Measurements from ENCODE around the gene SCNN1A. TPM values are rescaled to one million over a fixed set of nuclear protein-coding genes. Genes with fewer than 3 reads are reported as not detected.

The SCNN1A gene
- total RNA-seq, 1 experiment from 2014 or later, result 118 TPM

DNA sequence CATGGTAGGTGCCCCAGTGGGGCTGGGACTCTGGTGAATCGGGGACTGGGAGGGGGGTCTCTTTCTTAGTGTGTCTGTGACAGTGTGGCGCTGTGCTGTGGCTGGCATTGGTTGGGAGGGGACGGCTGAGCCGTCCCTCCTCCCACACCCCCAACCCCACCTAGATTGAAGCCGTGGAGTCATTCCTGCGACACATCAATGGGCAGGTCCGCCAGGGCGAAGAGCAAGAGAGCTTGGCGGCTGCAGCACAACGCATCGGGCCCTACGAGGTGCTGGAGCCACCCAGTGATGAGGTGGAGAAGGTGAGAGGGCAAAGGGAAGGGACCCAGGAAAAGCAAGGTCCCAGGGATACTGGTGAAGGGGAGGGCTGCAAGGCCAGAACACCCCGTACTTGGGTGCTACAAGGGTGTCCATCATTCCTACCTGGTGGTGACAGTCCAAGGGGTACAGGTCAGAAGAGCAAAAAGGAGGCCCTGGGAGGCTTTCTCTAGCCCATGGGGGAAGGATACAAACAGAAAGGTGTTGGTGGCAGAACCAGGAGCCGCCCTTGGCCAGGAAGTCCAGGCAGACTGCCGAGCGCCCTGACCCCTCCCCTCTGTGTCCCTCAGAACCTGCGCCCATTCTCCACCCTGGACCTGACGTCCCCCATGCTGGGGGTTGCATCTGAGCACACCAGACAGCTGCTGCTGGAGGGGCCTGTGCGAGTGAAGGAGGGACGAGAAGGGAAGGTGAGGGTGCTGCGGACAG, 57.5 kb downstream of the SCNN1A start:
- no peak for TF ChIP-seq ELF1 (IDR thresholded peaks at IDR 0.05; ENCODE audit: borderline replicate concordance, low read depth)
- TF ChIP-seq, protein P1, sequence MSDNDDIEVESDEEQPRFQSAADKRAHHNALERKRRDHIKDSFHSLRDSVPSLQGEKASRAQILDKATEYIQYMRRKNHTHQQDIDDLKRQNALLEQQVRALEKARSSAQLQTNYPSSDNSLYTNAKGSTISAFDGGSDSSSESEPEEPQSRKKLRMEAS (IDR thresholded peaks at IDR 0.05), result no peak
- TF ChIP-seq EGR1 (IDR thresholded peaks at IDR 0.05; ENCODE audit: low read depth), result no peak
- ATAC-seq, result no peak
- CTCF ChIA-PET, result no interaction called here

DNA sequence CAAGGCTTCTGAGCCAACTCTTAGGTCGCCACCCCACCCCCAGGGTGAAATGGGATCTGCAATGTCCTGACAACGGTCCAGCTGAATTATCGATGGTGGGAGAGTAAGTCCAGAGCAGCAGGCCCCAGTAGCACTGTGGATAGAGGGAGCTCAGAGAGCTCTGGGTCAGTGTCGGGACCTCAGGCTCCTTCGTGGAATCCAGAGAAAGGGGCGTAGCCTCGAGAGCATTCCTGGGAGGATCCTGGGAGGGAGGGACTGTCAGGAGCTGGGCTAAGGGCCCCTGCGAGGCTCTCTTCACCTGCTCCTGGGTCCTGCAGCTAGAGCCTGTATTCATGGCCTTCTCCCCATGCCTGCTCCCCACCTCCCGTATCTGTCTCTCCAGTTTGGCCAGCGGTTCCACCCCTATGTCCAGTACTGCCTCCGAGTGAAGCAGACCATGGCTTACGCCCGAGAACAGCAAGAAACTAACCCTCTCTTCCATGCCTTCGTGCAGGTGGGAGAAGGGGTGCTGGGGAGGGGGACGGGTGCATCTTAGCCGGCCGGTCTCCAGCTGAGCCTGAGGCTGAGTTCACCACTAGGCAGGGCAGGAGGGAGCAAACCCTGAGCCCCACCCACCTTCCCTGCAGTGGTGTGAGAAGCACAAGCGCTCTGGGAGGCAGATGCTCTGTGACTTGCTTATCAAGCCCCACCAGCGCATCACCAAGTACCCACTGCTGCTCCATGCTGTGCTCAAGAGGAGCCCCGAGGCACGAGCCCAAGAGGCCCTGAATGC, 58.3 kb downstream of the SCNN1A start:
- no peaks in the 10 kb centered on the region for H3K27me3 ChIP-seq (ENCODE audit: insufficient read depth, low read length)
- BruUV-seq (replicated peaks), result no TSS peak
- no peak for DNase-seq (ENCODE audit: low read depth, low spot score)
- H3K9ac ChIP-seq (ENCODE audit: low read length), result no peak overlapping the region
- no peaks in the 10 kb centered on the region for H3K79me2 ChIP-seq (ENCODE audit: insufficient read depth, low read length)
- POLR2A ChIA-PET, result no interaction called here
- no peak overlapping the region for H3K27ac ChIP-seq (ENCODE audit: low read depth, low read length)
- TF ChIP-seq ELF1 (IDR thresholded peaks at IDR 0.05; ENCODE audit: borderline replicate concordance, low read depth) (no peak), RAD21 (IDR thresholded peaks at IDR 0.05; ENCODE audit: low read depth) (no peak)
- CTCF ChIA-PET, result no interaction called here
- peaks cover 0 to 14% of the 10 kb centered on the region in 2 experiments; a peak in 2 of 4 replicates for H3K36me3 ChIP-seq (ENCODE audit: control insufficient read depth in 1 of 2, insufficient read depth in 2 of 2, low read length in 2 of 2)
- intact Hi-C loops (cut with micrococcal nuclease), result no loop called here
- H3K4me1 ChIP-seq (ENCODE audit: control insufficient read depth in 1 of 2, insufficient read depth in 2 of 2, low read length in 2 of 2), result peaks cover 16 to 17% of the 10 kb centered on the region in 2 experiments
- RAD21 ChIA-PET (ENCODE audit: low non-redundant PET in 1 of 2, low total read pairs in 2 of 2, uncharacterized antibody in 2 of 2, unreplicated experiment in 2 of 2), result no interaction called here
- no peaks in the 10 kb centered on the region for H4K20me1 ChIP-seq (ENCODE audit: insufficient read depth)
- ATAC-seq, result no peak
- no peaks in the 10 kb centered on the region for H3K9me2 ChIP-seq (ENCODE audit: insufficient read depth)
- H3K4me2 ChIP-seq (ENCODE audit: low read length), result no peak overlapping the region
- no peak overlapping the region for H2AFZ ChIP-seq (ENCODE audit: low read depth, low read length, poor library complexity, severe bottlenecking)
- H3K4me3 ChIP-seq (replicated peaks in 1 of 2; ENCODE audit: low read depth in 1 of 2, low read length in 2 of 2), result no peak overlapping the region
- no peaks in the 10 kb centered on the region for H3K9me3 ChIP-seq (ENCODE audit: control insufficient read depth in 1 of 2, insufficient read depth in 1 of 2, low read depth in 1 of 2, low read length in 2 of 2)

More for the DNA sequence above, 57.5 kb downstream of the SCNN1A start:
- ChIA-PET POLR2A (no interaction called here), RAD21 (ENCODE audit: low non-redundant PET in 1 of 2, low total read pairs in 2 of 2, uncharacterized antibody in 2 of 2, unreplicated experiment in 2 of 2) (no interaction called here)
- BruUV-seq (replicated peaks), result no TSS peak
- Histone ChIP-seq H3K9me3 (ENCODE audit: control insufficient read depth in 1 of 2, insufficient read depth in 1 of 2, low read depth in 1 of 2, low read length in 2 of 2) (no peaks in the 10 kb centered on the region), H4K20me1 (ENCODE audit: insufficient read depth) (no peaks in the 10 kb centered on the region), H3K27ac (ENCODE audit: low read depth, low read length) (no peak overlapping the region), H3K9me2 (ENCODE audit: insufficient read depth) (no peaks in the 10 kb centered on the region), H3K36me3 (ENCODE audit: control insufficient read depth in 1 of 2, insufficient read depth in 2 of 2, low read length in 2 of 2) (peaks cover 0 to 14% of the 10 kb centered on the region in 2 experiments; a peak in 2 of 4 replicates), H3K4me3 (replicated peaks in 1 of 2; ENCODE audit: low read depth in 1 of 2, low read length in 2 of 2) (no peak overlapping the region), H2AFZ (ENCODE audit: low read depth, low read length, poor library complexity, severe bottlenecking) (no peak overlapping the region), H3K4me2 (ENCODE audit: low read length) (no peak overlapping the region), H3K9ac (ENCODE audit: low read length) (no peak overlapping the region), H3K4me1 (ENCODE audit: control insufficient read depth in 1 of 2, insufficient read depth in 2 of 2, low read length in 2 of 2) (peaks cover 11 to 14% of the 10 kb centered on the region in 2 experiments), H3K27me3 (ENCODE audit: insufficient read depth, low read length) (no peaks in the 10 kb centered on the region), H3K79me2 (ENCODE audit: insufficient read depth, low read length) (no peaks in the 10 kb centered on the region)
- intact Hi-C loops (cut with micrococcal nuclease), result no loop called here
- DNase-seq (ENCODE audit: low read depth, low spot score), result no peak
